Stomach smooth muscle (tissue), 2 donors: ENCODE data around the gene SHFL.

ENCODE experiments used
- H3K27ac ChIP-seq: one replicate; pipeline ENCODE4 v1.7.0; 2013; ENCODE audit warnings: mild to moderate bottlenecking, low read length, inconsistent platforms
- H3K27me3 ChIP-seq, 2 donors: one replicate each; pipeline ENCODE4 v1.7.0; 2013; ENCODE audit warnings: low read length in 2 of 2; ENCODE audit not compliant: insufficient read depth in 2 of 2, control insufficient read depth in 1 of 2
- H3K36me3 ChIP-seq, 2 donors: one replicate each; pipeline ENCODE4 v1.7.0; 2013; ENCODE audit warnings: low read length in 2 of 2; ENCODE audit not compliant: control insufficient read depth in 2 of 2, insufficient read depth in 2 of 2
- H3K4me1 ChIP-seq: one replicate; pipeline ENCODE4 v1.7.0; 2013; ENCODE audit warnings: low read length; ENCODE audit not compliant: control insufficient read depth, insufficient read depth
- H3K4me3 ChIP-seq, 2 donors: one replicate each; pipeline ENCODE4 v1.7.0; 2013; ENCODE audit warnings: low read length in 2 of 2
- H3K9ac ChIP-seq, 2 donors: one replicate each; pipeline ENCODE4 v1.7.0; 2013; ENCODE audit warnings: low read length in 2 of 2, mild to moderate bottlenecking in 1 of 2
- H3K9me3 ChIP-seq, 2 donors: one replicate each; pipeline ENCODE4 v1.7.0; 2013; ENCODE audit warnings: low read length in 2 of 2; ENCODE audit not compliant: control insufficient read depth in 2 of 2
- donor health status: healthy.
- donor health status: Pancreatic carcinoma.

Gene SHFL

GRCh38 chr19:10096615-10096963 lies 10.5 kb downstream of the SHFL start:
- Histone ChIP-seq H3K4me1 (peaks cover 13% of the 10 kb centered on the region), H3K4me3 (peak overlapping the region; percentile 53 to 70), H3K9me3 (no peaks in the 10 kb centered on the region), H3K36me3 (peaks cover 0 to 4% of the 10 kb centered on the region in 2 donors), H3K27ac (no peak overlapping the region), H3K27me3 (no peaks in the 10 kb centered on the region), H3K9ac (peak overlapping the region in 1 of 2 donors; percentile 67)

GRCh38 chr19:10100163-10100785 lies 14.2 kb downstream of the SHFL start:
- Histone ChIP-seq H3K36me3 (no peaks in the 10 kb centered on the region), H3K4me1 (peaks cover 12% of the 10 kb centered on the region), H3K9ac (no peak overlapping the region), H3K4me3 (no peak overlapping the region), H3K27ac (no peak overlapping the region), H3K27me3 (no peaks in the 10 kb centered on the region), H3K9me3 (no peaks in the 10 kb centered on the region)

- Histone ChIP-seq H3K4me1 (peaks cover 15% of the 10 kb centered on the region), H3K27ac (no peak overlapping the region), H3K9ac (no peak overlapping the region), H3K36me3 (peaks cover 4 to 5% of the 10 kb centered on the region in 2 donors), H3K4me3 (no peak overlapping the region), H3K9me3 (no peaks in the 10 kb centered on the region), H3K27me3 (no peaks in the 10 kb centered on the region)
Observed at GRCh38 chr19:10102787-10103236, 16.7 kb downstream of the SHFL start.

- Histone ChIP-seq H3K4me1 (peaks cover 15% of the 10 kb centered on the region), H3K27me3 (no peaks in the 10 kb centered on the region), H3K9ac (no peak overlapping the region), H3K9me3 (no peaks in the 10 kb centered on the region), H3K27ac (no peak overlapping the region), H3K36me3 (peaks cover 10 to 13% of the 10 kb centered on the region in 2 donors), H3K4me3 (no peak overlapping the region)
Observed at GRCh38 chr19:10104130-10104513, 18.0 kb downstream of the SHFL start.

GRCh38 chr19:10104665-10105508 lies 18.8 kb downstream of the SHFL start:
- no peaks in the 10 kb centered on the region for H3K9me3 ChIP-seq
- peaks cover 15% of the 10 kb centered on the region for H3K4me1 ChIP-seq
- no peaks in the 10 kb centered on the region for H3K27me3 ChIP-seq
- no peak overlapping the region for H3K4me3 ChIP-seq
- H3K36me3 ChIP-seq: peaks cover 18 to 20% of the 10 kb centered on the region in 2 donors
- no peak overlapping the region for H3K27ac ChIP-seq
- no peak overlapping the region for H3K9ac ChIP-seq

- H3K9ac ChIP-seq: no peak overlapping the region
Observed at GRCh38 chr19:10105509-10106099, 19.5 kb downstream of the SHFL start.

GRCh38 chr19:10106100-10106936 lies 20.2 kb downstream of the SHFL start, which contains the start of gene PPAN:
Gene PPAN (plus strand): TSS chr19:10106362. CDS start chr19:10106395, 33 bp downstream.
- peak within 1 kb of the TSS; percentile 37 for H3K27ac ChIP-seq
- no peaks in the 10 kb centered on the region for H3K9me3 ChIP-seq
- peaks cover 25 to 31% of the 10 kb centered on the region in 2 donors for H3K36me3 ChIP-seq
- no peaks in the 10 kb centered on the region for H3K27me3 ChIP-seq
- peaks cover 15% of the 10 kb centered on the region for H3K4me1 ChIP-seq
- H3K4me3 ChIP-seq: peak within 1 kb of the TSS; percentile 58 to 83
- peak within 1 kb of the TSS; percentile 72 to 79 for H3K9ac ChIP-seq

More at GRCh38 chr19:10105509-10106099, 19.5 kb downstream of the SHFL start:
- Histone ChIP-seq H3K27ac (no peak overlapping the region), H3K9me3 (no peaks in the 10 kb centered on the region), H3K4me1 (peaks cover 15% of the 10 kb centered on the region), H3K4me3 (peak overlapping the region; percentile 58 to 83), H3K36me3 (peaks cover 25% of the 10 kb centered on the region in 2 donors), H3K27me3 (no peaks in the 10 kb centered on the region)

GRCh38 chr19:10107254-10107653 lies 21.1 kb downstream of the SHFL start:
- H3K4me3 ChIP-seq: peak overlapping the region; percentile 58 to 83
- H3K27me3 ChIP-seq: no peaks in the 10 kb centered on the region
- peaks cover 25 to 31% of the 10 kb centered on the region in 2 donors for H3K36me3 ChIP-seq
- H3K4me1 ChIP-seq: peaks cover 16% of the 10 kb centered on the region
- peak overlapping the region; percentile 37 for H3K27ac ChIP-seq
- peak overlapping the region in 1 of 2 donors; percentile 72 for H3K9ac ChIP-seq
- no peaks in the 10 kb centered on the region for H3K9me3 ChIP-seq

- no peaks in the 10 kb centered on the region for H3K27me3 ChIP-seq
- no peaks in the 10 kb centered on the region for H3K9me3 ChIP-seq
- H3K9ac ChIP-seq: no peak overlapping the region
- no peak overlapping the region for H3K27ac ChIP-seq
- H3K36me3 ChIP-seq: peaks cover 25 to 31% of the 10 kb centered on the region in 2 donors
- H3K4me1 ChIP-seq: peaks cover 20% of the 10 kb centered on the region
- no peak overlapping the region for H3K4me3 ChIP-seq
Observed at GRCh38 chr19:10107817-10108367, 21.8 kb downstream of the SHFL start.

GRCh38 chr19:10109528-10109927 lies 23.4 kb downstream of the SHFL start:
- no peaks in the 10 kb centered on the region for H3K9me3 ChIP-seq
- no peak overlapping the region for H3K9ac ChIP-seq
- H3K4me1 ChIP-seq: peaks cover 22% of the 10 kb centered on the region
- no peak overlapping the region for H3K4me3 ChIP-seq
- no peaks in the 10 kb centered on the region for H3K27me3 ChIP-seq
- H3K27ac ChIP-seq: no peak overlapping the region
- H3K36me3 ChIP-seq: peaks cover 25 to 31% of the 10 kb centered on the region in 2 donors
